HL-60/S4 treated with retinoic acid at 250 ng/mL for 4 days and 3 days (cell line): Measurements from ENCODE around the gene BUB3.

ENCODE experiments used
- in situ Hi-C: fragments of 300-500 bp; cut with MboI; formaldehyde crosslinking; loops from 2 replicates; pipeline ENCODE4 v1.7.0; 2022; ENCODE audit warnings: low sequenced_read_pairs

The BUB3 gene

GRCh38 chr10:123194056-123194455 lies 39.9 kb downstream of the BUB3 start:
- in situ Hi-C loops: no loop called here

GRCh38 chr10:123200531-123200930 lies 46.3 kb downstream of the BUB3 start:
- in situ Hi-C loops: no loop called here

- in situ Hi-C loops: no loop called here
Measured at GRCh38 chr10:123202506-123202905, 48.3 kb downstream of the BUB3 start.

GRCh38 chr10:123203393-123204126 lies 49.4 kb downstream of the BUB3 start:
- in situ Hi-C loops: no loop called here

GRCh38 chr10:123204127-123204461 lies 49.9 kb downstream of the BUB3 start:
- in situ Hi-C loops: no loop called here

- in situ Hi-C loops: no loop called here
Measured at GRCh38 chr10:123205041-123205440, 50.8 kb downstream of the BUB3 start.

GRCh38 chr10:123212063-123212462 lies 57.9 kb downstream of the BUB3 start:
- in situ Hi-C loops: no loop called here

- in situ Hi-C loops: no loop called here
Measured at GRCh38 chr10:123212640-123213039, 58.4 kb downstream of the BUB3 start.

- in situ Hi-C loops: no loop called here
Measured at GRCh38 chr10:123213192-123213591, 59.0 kb downstream of the BUB3 start.
